CD4-positive, alpha-beta T cell treated with Interleukin-6 at 100 ng/mL for 8 hours (primary cell): ENCODE measurements around the gene EED.
A peak's percentile ranks its signal among the peaks of the same experiment; 100 is the strongest.
"Not testable (repeated sequence)": the region's sequence is repeated elsewhere in the genome, so short reads cannot be mapped to it uniquely, and the experiment has no call there.

Experiments
- DNase-seq: peaks from one replicate; pipeline ENCODE4 v3.0.0-alpha.2; 2020; ENCODE audit warnings: mixed read lengths, low spot score

Gene EED

GRCh38 chr11:86248609-86249008, 4.1 kb downstream of the EED start:
- no peak for DNase-seq

GRCh38 chr11:86249307-86250098, 5.0 kb downstream of the EED start:
- no peak for DNase-seq

- DNase-seq = no peak
Observed at GRCh38 chr11:86251345-86251744, 6.8 kb downstream of the EED start.

DNA sequence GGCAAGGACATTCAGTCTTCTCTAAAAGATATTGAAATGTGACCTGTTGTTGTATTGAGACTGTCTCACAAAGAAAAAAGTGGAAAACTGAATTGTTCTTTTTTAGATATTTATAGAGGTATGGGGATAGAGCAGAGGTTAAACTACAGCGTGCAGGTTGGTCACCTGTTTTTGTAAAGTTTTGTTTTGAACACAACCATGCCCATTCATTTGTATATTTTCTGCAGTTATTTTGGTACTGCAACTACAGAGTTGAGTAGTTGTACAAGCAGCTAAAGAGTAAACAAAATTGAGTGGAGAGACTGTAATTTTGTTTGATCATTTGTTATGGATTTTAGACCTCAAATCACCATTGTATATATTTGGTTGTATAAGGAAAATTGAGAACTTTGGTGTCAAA, 11.3 kb downstream of the EED start:
- DNase-seq = no peak

DNA sequence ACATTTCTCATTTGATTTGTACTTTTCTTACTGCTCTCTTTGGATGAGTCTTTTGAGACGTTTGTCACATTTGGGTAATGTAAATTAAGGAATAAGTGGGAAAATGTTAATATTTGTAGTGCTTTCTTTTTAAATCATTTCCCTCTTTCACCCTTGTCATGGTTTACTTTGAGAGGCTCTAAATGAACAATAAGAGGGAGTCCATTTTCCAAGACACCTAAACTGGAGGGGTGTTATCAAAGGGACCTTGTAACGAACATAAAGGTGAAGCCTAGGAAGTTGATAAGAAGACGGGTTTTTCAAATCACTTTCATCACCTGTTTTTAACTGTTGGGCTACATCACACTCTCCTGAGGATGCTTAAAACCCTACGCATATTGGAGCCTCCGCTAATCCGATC, 12.1 kb downstream of the EED start:
- DNase-seq = no peak

- no peak for DNase-seq
Observed at GRCh38 chr11:86257446-86257845, 12.9 kb downstream of the EED start.

GRCh38 chr11:86259730-86260129, 15.2 kb downstream of the EED start:
- no peak for DNase-seq

- no peak for DNase-seq
Observed at GRCh38 chr11:86261328-86261727, 16.8 kb downstream of the EED start.

DNA sequence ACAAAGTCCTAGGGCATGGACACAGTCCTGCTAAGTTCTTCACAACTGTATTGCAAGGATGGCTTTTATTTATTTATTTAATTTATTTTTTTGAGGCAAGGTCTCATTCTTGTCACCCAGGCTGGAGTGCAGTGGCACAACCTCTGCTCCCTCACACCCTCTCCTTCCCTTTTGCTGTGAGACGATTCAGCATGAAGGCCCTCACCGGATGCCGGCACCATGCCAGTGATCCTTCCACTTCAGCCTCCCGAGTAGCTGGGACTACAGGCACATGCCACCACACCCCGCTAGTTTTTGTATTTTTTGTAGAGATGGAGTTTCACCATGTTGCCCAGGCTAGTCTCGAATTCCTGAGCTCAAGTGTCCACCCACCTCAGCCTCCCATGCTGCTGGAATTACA, 17.8 kb downstream of the EED start:
- no peak for DNase-seq

DNA sequence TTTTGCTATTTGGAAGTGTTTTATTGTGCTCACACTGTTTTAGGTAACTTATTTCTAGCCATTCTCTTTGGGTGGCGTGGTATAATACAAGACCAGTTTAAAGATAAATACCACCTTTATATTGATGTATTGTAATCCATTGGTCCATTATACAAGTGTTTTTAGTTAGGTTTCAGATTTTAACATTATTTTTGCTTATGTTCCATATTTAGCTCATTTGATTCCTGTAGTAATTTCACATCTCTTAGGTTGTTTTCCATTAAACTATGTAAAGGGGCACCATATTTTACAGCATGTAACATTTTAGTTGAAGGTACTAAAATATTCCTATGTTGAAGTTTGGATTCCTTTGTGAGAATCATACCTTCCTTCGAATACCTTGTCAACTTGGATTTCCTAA, 20.1 kb downstream of the EED start:
- no peak for DNase-seq

DNA sequence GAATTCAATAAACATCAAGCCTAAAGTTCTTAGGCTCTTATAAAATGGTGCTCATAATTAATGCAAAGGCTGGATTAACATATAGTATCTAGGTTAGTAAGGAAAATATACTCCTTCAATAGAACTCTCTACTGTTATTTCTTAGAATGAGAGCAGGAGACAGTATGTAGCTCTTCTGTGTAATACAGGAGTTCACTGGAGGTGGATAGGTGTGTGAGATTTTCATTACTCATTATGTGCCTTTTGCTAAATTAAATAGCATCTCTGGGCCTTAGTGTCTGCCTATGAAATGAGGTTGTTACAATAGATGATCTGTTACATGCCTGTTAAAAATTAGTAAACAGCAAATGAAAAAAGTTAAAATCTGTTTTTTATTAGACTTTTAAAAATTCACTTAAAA, 20.6 kb downstream of the EED start:
- DNase-seq = no peak

DNA sequence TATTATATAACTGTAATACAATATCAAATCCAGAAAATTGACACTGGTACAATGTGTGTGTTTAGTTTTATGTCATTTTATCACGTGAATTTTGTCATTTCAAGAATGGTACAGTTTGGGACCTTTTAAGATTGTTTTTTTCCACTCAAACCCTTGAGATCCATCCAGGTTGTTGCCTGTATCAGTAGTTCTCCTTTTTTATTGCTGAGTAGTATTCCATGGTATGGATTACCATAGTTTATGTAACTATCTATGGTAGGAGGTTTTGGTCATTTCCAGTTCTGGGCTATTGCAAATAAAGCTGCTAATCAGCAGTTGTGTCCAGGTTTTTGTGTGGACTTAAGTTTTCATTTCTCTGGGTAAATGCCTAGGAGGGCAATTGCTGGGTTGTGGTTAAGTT, 25.1 kb downstream of the EED start:
- no peak for DNase-seq

- DNase-seq = no peak
Observed at GRCh38 chr11:86274503-86274902, 29.9 kb downstream of the EED start.

DNA sequence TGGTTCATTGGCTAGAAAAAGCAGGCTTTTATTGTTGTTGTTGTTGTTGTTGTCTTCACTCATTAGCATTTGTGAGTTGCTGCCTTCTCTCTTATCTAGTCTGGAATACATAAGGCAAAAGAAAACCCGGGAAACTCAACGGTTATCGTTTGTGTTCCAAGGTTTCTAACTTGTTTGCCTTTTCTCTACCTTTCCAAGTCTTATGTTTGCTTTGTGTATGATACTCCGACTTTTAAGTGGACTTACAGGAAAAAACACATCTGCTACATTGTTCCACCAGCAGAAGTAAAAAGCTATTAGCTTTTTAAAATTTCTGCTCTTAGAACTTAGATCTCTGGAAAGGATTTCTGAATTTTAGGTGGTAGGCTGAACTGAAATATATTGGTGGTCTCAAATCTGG, 30.4 kb downstream of the EED start:
- DNase-seq = no peak

- DNase-seq = no peak
Observed at GRCh38 chr11:86275493-86276370, 31.2 kb downstream of the EED start.

DNA sequence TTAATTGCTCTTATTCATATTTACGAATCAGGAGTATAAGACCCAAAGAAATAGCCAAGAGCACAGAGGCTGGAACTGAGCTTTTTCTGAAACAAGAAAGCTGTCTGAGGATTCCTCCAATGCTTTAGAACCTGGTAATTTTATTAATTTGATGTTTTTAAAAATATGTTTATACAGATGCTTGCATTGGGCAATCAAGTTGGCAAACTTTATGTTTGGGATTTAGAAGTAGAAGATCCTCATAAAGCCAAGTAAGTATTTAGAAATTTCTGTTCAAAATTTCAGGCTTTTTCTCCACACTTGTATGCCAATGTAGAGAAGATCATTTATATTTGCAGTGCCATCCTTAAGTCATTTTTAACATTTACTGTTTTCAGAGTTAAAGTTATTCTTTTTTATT, 33.2 kb downstream of the EED start:
- DNase-seq = no peak

- DNase-seq = no peak
Observed at GRCh38 chr11:86278226-86278625, 33.7 kb downstream of the EED start.

DNA sequence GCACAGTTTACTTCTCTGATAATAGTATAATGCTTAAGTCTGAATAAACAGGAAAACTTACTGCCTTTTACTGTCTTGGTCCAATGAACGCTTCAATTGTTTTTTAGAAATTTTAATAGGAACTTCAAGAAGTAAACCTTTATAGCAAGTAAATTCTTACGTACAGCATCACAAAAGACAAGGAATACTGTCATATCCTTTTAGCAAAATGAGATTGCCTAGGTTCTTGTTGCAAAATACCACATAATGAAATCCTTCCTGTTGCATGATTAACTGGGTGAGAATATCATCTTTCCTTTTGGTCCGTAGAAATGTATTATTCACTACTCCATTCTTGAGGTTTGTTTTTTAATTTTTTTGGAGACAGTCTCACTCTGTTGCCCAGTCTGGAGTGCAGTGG, 35.2 kb downstream of the EED start:
- DNase-seq = no peak

DNA sequence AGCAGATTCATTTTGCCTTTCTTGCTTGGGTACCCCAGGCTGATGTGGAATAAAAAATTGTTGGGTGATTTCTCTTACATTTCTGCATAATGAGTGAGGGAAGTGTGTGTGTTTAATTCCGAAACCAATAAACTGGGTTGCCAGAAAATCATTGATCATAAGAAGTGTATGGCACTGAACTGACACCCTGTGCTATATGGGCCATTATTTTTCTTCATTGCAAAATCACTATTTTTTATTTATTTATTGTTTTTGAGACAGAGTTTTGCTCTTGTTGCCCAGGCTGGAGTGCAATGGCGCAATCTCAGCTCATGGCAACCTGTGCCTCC, 42.9 kb downstream of the EED start:
- DNase-seq = no peak

GRCh38 chr11:86288776-86289507, 44.4 kb downstream of the EED start:
- peak; percentile 1 for DNase-seq

DNA sequence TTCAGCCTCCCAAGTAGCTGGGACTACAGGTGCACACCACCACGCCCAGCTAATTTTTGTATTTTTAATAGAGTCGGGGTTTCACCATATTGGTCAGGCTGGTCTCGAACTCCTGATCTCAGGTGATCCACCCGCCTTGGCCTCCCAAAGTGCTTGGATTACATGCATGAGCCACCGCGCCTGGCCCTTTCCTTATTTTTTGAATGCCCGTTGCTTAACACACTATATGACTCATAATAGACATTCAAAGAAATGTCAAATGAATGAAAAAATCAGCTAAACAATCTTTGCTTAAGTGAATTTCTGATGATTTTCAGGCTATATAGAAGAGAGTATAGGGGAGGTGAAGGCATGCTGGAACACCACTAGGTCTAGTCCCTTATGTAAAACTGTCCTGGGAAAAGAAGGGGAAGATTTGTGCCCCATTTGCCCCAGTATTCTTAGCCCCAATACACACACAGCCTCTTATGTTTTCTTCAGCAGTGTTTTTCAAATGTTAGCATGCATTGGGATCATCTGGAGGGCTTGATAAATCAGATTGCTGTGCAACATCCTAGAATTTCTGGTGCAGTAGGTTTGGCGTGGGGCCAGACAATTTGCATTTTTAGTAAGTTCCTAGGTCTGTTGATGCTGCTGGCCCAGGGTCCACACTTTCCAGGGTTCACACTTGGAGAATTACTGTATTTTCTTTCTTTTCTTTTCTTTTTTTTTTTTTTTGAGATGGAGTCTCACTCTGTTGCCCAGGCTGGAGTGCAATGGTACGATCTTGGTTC, 45.1 kb downstream of the EED start:
- DNase-seq = not testable (repeated sequence)
